Fibroblast of skin of scalp (primary cell): ENCODE data around the gene DLX4.

Source experiments
- DNase-seq: peaks from one replicate; pipeline ENCODE4 v3.0.0-alpha.2; 2013

The DLX4 gene

DNA sequence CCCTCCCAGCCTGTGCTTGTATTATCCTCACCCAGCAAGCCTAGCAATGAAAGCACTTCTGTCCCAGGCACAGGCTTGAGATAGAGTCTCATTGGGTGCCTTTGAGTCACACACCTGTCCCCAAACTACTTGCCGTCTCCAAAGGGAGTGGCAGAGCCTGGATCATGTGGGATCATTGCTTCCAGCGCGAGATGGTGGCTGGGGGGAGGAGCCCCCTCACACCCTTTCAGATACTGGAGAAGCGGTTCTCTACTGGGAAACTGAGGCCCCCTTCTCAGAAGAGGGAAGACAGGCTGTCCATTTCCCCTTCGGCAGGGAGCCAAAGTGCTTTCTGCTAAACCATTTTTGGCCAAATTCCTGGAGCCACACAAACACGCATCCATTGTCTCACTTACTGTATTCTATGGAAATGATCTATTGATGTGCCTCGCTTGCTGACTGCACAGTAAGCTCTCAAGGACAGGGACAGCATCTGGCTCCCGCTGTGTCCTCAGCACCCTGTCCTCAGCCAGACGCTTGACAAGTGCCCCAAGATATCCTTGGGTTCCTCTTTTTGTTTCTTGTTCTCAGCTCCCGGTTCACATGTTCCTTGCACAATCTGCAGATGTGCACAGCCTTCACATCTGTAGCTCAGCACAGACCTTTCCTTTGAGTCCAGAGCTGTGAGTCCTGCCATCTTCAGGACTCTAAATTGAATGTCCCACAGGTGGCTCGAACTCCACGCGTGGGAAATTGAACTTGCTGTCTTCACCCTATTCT is 52.0 kb downstream of the DLX4 start:
- DNase-seq = no peak

DNA sequence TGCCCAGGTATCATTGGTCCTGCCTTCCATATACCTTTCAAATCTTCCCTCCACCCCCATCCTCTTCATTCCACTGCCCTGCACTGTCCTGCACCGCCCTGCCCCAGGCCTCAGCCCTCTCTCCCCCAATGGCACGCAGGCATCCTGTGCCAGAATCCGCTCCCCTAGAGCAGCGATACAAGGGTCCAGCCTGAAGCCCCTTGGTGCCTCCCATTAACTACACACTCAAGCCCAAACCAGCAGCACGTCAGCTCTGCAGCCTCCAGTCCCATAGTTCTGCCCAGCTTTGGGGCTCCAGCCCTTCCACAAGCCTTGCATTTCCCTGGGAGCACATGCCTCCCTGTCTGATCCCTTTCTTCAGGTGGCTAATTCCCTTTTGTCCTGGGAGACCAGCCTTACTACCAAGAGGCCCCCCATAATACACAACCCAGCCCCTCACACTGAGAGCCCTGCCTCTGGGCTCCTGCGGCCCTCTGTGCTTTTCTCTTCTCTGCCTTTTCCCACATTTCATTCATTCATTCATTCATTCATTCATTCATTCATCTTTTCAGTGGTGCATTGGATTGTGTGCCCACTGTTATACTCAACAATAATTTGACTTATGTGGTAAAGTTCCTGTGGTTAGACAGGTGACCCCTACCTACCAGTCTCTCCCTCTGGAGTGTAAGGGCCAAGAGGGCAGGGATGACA is 52.8 kb downstream of the DLX4 start:
- DNase-seq = no peak

DNA sequence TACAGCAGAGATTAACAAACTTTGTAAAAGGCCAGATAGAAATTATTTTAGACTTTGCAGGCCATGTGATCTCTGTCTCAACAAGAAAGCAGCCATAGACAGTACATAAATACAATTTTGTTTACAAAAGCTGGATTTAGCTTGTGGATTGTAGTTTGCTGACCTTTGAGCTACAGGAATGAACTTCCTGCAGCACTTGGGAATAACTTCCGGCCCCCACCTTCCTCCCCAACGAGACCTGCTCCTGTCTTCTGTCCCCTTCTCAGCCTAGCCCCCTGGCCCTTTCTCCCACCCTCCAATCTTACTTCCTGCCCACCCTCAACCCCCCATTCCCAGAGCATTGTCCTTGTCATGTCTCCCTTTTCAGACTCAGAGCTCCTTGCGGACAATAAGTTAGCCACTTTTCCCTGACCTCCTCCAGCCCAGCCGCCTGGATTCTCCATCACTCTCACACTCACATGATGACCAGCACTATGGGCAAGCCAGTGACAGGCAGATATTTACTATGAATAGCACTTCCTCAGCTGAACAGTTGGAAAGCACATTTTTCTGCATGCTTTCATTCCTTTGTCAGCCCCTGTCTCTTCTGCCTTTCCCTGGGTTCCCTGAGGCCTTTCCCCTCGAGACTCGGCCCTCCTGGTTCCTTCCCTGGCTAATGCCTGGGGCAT is 53.6 kb downstream of the DLX4 start:
- no peak for DNase-seq

DNA sequence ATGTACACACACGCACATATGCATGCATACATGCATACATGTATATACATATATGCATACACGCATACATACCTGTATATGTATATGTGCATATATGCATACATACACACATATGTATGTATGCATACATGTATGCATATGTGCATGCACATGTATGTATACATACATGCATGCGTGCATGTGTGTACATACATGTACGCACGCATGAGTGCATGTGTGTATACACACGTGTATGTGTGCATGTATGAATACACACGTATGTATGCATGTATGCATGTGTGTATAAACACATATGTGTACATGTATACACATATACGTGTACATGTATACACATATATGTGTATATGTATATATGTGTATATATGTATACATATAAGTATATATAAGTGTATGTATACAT is 54.5 kb downstream of the DLX4 start:
- DNase-seq = no peak
